ENCODE results near the gene ITK.

ITK gene

GRCh38 chr5:157245886-157246285, 65.2 kb downstream of the ITK start:
- DNase-seq (ENCODE audit: low read depth in 2 of 2) = no peak

GRCh38 chr5:157247267-157247666, 66.6 kb downstream of the ITK start:
- DNase-seq (ENCODE audit: low read depth in 2 of 2) = no peak

- no peak for DNase-seq (ENCODE audit: low read depth in 2 of 2)
Observed at GRCh38 chr5:157248821-157249470, 68.3 kb downstream of the ITK start.

GRCh38 chr5:157252711-157253465, 72.2 kb downstream of the ITK start:
- DNase-seq (ENCODE audit: low read depth in 2 of 2) = peak; percentile 57 to 62

GRCh38 chr5:157253547-157253946, 72.9 kb downstream of the ITK start:
- DNase-seq (ENCODE audit: low read depth in 2 of 2) = no peak

GRCh38 chr5:157258450-157258849, 77.8 kb downstream of the ITK start:
- DNase-seq (ENCODE audit: low read depth in 2 of 2) = no peak

GRCh38 chr5:157259699-157260098, 79.1 kb downstream of the ITK start:
- no peak for DNase-seq (ENCODE audit: low read depth in 2 of 2)

- no peak for DNase-seq (ENCODE audit: low read depth in 2 of 2)
Observed at GRCh38 chr5:157263496-157264090, 83.0 kb downstream of the ITK start.

GRCh38 chr5:157265714-157266285, 85.2 kb downstream of the ITK start, which contains the start of gene CYFIP2:
TSS of gene CYFIP2 (plus strand) at chr5:157266123. CDS start at chr5:157285362, 19,239 bp downstream.
- peak; percentile 58 to 79 for DNase-seq (ENCODE audit: low read depth in 2 of 2)

GRCh38 chr5:157266286-157267007, 85.8 kb downstream of the ITK start:
- peak in 1 of 2 donors; percentile 45 for DNase-seq (ENCODE audit: low read depth in 2 of 2)

- DNase-seq (ENCODE audit: low read depth in 2 of 2) = no peak
Observed at GRCh38 chr5:157267025-157267424, 86.4 kb downstream of the ITK start.

GRCh38 chr5:157267761-157268480, 87.3 kb downstream of the ITK start:
- DNase-seq (ENCODE audit: low read depth in 2 of 2) = no peak

GRCh38 chr5:157269165-157269671, 88.6 kb downstream of the ITK start:
- no peak for DNase-seq (ENCODE audit: low read depth in 2 of 2)

GRCh38 chr5:157269761-157270272, 89.2 kb downstream of the ITK start:
- DNase-seq (ENCODE audit: low read depth in 2 of 2) = no peak

GRCh38 chr5:157270771-157271170, 90.1 kb downstream of the ITK start:
- no peak for DNase-seq (ENCODE audit: low read depth in 2 of 2)

GRCh38 chr5:157271740-157272271, 91.2 kb downstream of the ITK start:
- DNase-seq (ENCODE audit: low read depth in 2 of 2) = peak; percentile 72 to 73

- no peak for DNase-seq (ENCODE audit: low read depth in 2 of 2)
Observed at GRCh38 chr5:157273131-157273556, 92.5 kb downstream of the ITK start.

- DNase-seq (ENCODE audit: low read depth in 2 of 2) = no peak
Observed at GRCh38 chr5:157275403-157275802, 94.8 kb downstream of the ITK start.

- no peak for DNase-seq (ENCODE audit: low read depth in 2 of 2)
Observed at GRCh38 chr5:157278319-157279037, 97.8 kb downstream of the ITK start.

Data from stimulated activated CD8-positive, alpha-beta memory T cell treated with anti-CD3 and anti-CD28 coated beads, Interleukin-7, amount 100 ng/mL, for 4 hours (primary cell).